ENCODE results near the gene ZNF462.
"Not testable (repeated sequence)": the region's sequence is repeated elsewhere in the genome, so short reads cannot be mapped to it uniquely, and the experiment has no call there.

Gene ZNF462

GRCh38 chr9:106846857-106847256, 16.1 kb upstream of the ZNF462 start:
- no peak overlapping the region for H2BK120ac ChIP-seq (ENCODE audit: low read depth, low read length)
- H3K18ac ChIP-seq (ENCODE audit: low read depth in 1 of 2, low read length in 2 of 2): no peak overlapping the region
- H2BK5ac ChIP-seq (ENCODE audit: low read depth, low read length, poor library complexity, severe bottlenecking): no peak overlapping the region
- no peak overlapping the region for H3K4me2 ChIP-seq (ENCODE audit: low read length, poor library complexity, severe bottlenecking)
- no CpG with 5 or more reads among the region's 2 CpGs for WGBS
- H2BK12ac ChIP-seq (ENCODE audit: low read length in 2 of 2): no peak overlapping the region
- no peak overlapping the region for H3K27ac ChIP-seq (ENCODE audit: low read length, poor library complexity, severe bottlenecking)
- H2AK5ac ChIP-seq (ENCODE audit: low read length, severe bottlenecking): no peak overlapping the region
- DNase-seq: no peak
- no peaks in the 10 kb centered on the region for H3K27me3 ChIP-seq (ENCODE audit: control insufficient read depth in 1 of 2, insufficient read depth in 1 of 2, low read length in 2 of 2)
- H3K23ac ChIP-seq (ENCODE audit: low read length in 2 of 2): no peak overlapping the region
- H3K9me3 ChIP-seq (ENCODE audit: control insufficient read depth, low read length): no peaks in the 10 kb centered on the region
- no peaks in the 10 kb centered on the region for H3K36me3 ChIP-seq (ENCODE audit: control insufficient read depth in 1 of 2, insufficient read depth in 2 of 2, low read depth in 1 of 2, low read length in 2 of 2)
- H3K14ac ChIP-seq (ENCODE audit: low read length in 2 of 2): no peak overlapping the region
- H3K79me1 ChIP-seq (replicated peaks; ENCODE audit: low read length, poor library complexity, severe bottlenecking): no peaks in the 10 kb centered on the region
- no peaks in the 10 kb centered on the region for H3K4me1 ChIP-seq (ENCODE audit: control insufficient read depth, insufficient read depth, low read depth, low read length)
- no peak overlapping the region for H2BK15ac ChIP-seq (ENCODE audit: low read depth, poor library complexity, severe bottlenecking)
- H4K8ac ChIP-seq (ENCODE audit: low read length): no peak overlapping the region
- H3K9ac ChIP-seq (ENCODE audit: low read length): no peak overlapping the region
- no peak overlapping the region for H3K4ac ChIP-seq (ENCODE audit: low read depth in 1 of 2, low read length in 2 of 2)
- no peak overlapping the region for H2AFZ ChIP-seq (ENCODE audit: low read depth, low read length)
- H3K4me3 ChIP-seq (ENCODE audit: insufficient read depth in 1 of 2, low read depth in 1 of 2, low read length in 2 of 2): no peak overlapping the region
- H4K91ac ChIP-seq (ENCODE audit: low read length): no peak overlapping the region

DNA sequence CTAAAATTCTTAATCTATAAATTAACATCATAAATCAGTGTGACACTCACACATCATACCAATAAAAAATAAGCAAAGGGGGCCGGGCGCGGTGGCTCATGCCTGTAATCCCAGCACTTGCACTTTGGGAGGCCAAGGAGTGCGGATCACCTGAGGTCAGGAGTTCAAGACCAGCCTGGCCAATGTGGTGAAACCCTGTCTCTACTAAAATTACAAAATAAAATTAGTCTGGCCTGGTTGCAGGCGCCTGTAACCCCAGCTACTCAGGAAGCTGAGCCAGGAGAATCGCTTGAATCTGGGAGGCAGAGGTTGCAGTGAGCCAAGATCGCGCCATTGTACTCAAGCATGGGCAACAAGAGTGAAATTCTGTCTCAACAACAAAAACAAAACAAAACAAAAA, 11.3 kb upstream of the ZNF462 start:
- not testable (repeated sequence) for H2BK120ac ChIP-seq (ENCODE audit: low read depth, low read length); H2AK5ac ChIP-seq (ENCODE audit: low read length, severe bottlenecking); H3K27ac ChIP-seq (ENCODE audit: low read length, poor library complexity, severe bottlenecking); H3K18ac ChIP-seq (ENCODE audit: low read depth in 1 of 2, low read length in 2 of 2); H3K14ac ChIP-seq (ENCODE audit: low read length in 2 of 2); H3K79me1 ChIP-seq (replicated peaks; ENCODE audit: low read length, poor library complexity, severe bottlenecking); H3K9me3 ChIP-seq (ENCODE audit: control insufficient read depth, low read length); H3K23ac ChIP-seq (ENCODE audit: low read length in 2 of 2); H2BK5ac ChIP-seq (ENCODE audit: low read depth, low read length, poor library complexity, severe bottlenecking); H2BK12ac ChIP-seq (ENCODE audit: low read length in 2 of 2); H3K36me3 ChIP-seq (ENCODE audit: control insufficient read depth in 1 of 2, insufficient read depth in 2 of 2, low read depth in 1 of 2, low read length in 2 of 2); H3K27me3 ChIP-seq (ENCODE audit: control insufficient read depth in 1 of 2, insufficient read depth in 1 of 2, low read length in 2 of 2); H2BK15ac ChIP-seq (ENCODE audit: low read depth, poor library complexity, severe bottlenecking); H3K9ac ChIP-seq (ENCODE audit: low read length); H2AFZ ChIP-seq (ENCODE audit: low read depth, low read length); H3K4me2 ChIP-seq (ENCODE audit: low read length, poor library complexity, severe bottlenecking); H4K91ac ChIP-seq (ENCODE audit: low read length); H4K8ac ChIP-seq (ENCODE audit: low read length); DNase-seq; H3K4me1 ChIP-seq (ENCODE audit: control insufficient read depth, insufficient read depth, low read depth, low read length); H3K4me3 ChIP-seq (ENCODE audit: insufficient read depth in 1 of 2, low read depth in 1 of 2, low read length in 2 of 2); H3K4ac ChIP-seq (ENCODE audit: low read depth in 1 of 2, low read length in 2 of 2)
- 98% methylated on average over 6 of the region's 8 CpGs for WGBS

DNA sequence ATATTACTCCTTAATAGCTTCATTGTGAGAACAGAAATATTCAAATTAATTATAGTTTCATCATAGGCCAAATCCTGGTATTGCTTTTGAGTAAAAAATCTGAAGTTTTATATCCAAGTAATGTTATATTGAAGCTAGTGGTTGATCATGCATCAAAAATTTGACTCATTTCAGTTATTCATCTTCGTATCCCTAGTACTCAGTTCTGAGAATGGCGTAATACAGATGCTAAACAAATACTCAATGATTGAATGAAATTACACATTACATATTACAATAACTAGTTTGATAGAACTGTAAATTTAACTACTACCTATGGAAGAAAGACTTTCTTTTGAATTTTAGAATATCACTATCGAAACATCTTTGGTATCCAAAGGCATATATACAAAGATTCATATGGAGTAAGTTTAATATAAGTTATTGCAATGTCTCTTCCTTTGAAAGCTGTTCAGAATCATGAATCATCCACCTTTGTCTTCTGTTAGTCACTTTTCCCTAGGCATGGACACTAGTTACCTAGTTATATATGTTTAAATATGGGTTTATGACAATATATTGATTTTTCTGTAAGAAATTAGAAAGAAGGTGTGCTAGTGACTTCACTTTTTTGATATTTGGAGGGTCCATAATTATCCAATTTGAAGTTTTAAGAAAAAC, 5.0 kb upstream of the ZNF462 start:
- H3K79me1 ChIP-seq (replicated peaks; ENCODE audit: low read length, poor library complexity, severe bottlenecking): peaks cover 2% of the 10 kb centered on the region
- H2BK5ac ChIP-seq (ENCODE audit: low read depth, low read length, poor library complexity, severe bottlenecking): no peak overlapping the region
- no peaks in the 10 kb centered on the region for H3K9me3 ChIP-seq (ENCODE audit: control insufficient read depth, low read length)
- H3K36me3 ChIP-seq (ENCODE audit: control insufficient read depth in 1 of 2, insufficient read depth in 2 of 2, low read depth in 1 of 2, low read length in 2 of 2): no peaks in the 10 kb centered on the region
- no peak overlapping the region for H2BK12ac ChIP-seq (ENCODE audit: low read length in 2 of 2)
- no peak overlapping the region for H3K4me2 ChIP-seq (ENCODE audit: low read length, poor library complexity, severe bottlenecking)
- no peak overlapping the region for H4K8ac ChIP-seq (ENCODE audit: low read length)
- H2AFZ ChIP-seq (ENCODE audit: low read depth, low read length): no peak overlapping the region
- H3K4me1 ChIP-seq (ENCODE audit: control insufficient read depth, insufficient read depth, low read depth, low read length): no peaks in the 10 kb centered on the region
- H3K4ac ChIP-seq (ENCODE audit: low read depth in 1 of 2, low read length in 2 of 2): no peak overlapping the region
- no peak overlapping the region for H3K27ac ChIP-seq (ENCODE audit: low read length, poor library complexity, severe bottlenecking)
- H3K23ac ChIP-seq (ENCODE audit: low read length in 2 of 2): no peak overlapping the region
- no CpG with 5 or more reads among the region's 3 CpGs for WGBS
- H3K18ac ChIP-seq (ENCODE audit: low read depth in 1 of 2, low read length in 2 of 2): no peak overlapping the region
- H2AK5ac ChIP-seq (ENCODE audit: low read length, severe bottlenecking): no peak overlapping the region
- peaks cover 0 to 9% of the 10 kb centered on the region in 2 experiments for H3K27me3 ChIP-seq (ENCODE audit: control insufficient read depth in 1 of 2, insufficient read depth in 1 of 2, low read length in 2 of 2)
- DNase-seq: no peak
- no peak overlapping the region for H3K9ac ChIP-seq (ENCODE audit: low read length)
- H3K4me3 ChIP-seq (ENCODE audit: insufficient read depth in 1 of 2, low read depth in 1 of 2, low read length in 2 of 2): no peak overlapping the region
- no peak overlapping the region for H2BK120ac ChIP-seq (ENCODE audit: low read depth, low read length)
- H4K91ac ChIP-seq (ENCODE audit: low read length): no peak overlapping the region
- H2BK15ac ChIP-seq (ENCODE audit: low read depth, poor library complexity, severe bottlenecking): no peak overlapping the region
- no peak overlapping the region for H3K14ac ChIP-seq (ENCODE audit: low read length in 2 of 2)

DNA sequence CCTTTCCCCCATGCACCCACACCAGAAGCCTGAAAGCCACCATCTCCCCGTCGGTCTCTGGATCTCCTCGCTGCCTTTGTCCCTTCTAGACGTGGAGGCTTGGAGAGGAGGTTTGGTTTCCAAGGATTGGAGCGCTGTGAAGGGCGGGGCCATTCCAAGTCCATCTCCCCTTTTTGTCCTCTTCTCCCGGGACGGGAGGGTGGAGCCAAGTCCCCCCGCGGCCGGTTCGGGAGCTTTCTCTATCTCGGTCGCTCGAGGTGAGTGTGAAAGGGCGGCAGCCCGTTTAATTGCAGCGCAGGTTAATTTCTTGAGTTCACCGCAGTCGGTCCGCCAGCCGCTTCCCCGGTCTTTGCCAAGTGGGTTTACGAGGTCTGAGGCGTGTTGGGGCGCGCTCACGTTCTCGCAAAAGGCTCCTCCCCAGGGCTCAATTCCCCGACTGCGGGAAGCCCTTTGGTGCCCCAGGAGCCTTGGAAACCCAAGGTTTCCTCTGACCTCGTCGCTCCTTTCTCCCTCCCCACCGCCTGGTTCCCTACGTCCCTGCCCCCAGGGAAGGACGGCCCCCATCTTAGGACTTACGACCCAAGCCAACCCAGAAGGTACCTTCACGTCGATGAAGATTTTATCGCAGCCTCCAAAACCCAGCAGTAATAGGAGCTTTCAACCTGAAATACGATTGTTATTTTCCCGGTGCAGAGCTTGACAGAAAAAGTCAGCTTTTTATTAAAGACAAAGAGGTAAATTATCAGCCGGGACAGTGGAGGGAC, 2.8 kb upstream of the ZNF462 start:
- no peak overlapping the region for H4K91ac ChIP-seq (ENCODE audit: low read length)
- peak overlapping the region; percentile 68 to 76 for H3K4ac ChIP-seq (ENCODE audit: low read depth in 1 of 2, low read length in 2 of 2)
- H4K8ac ChIP-seq (ENCODE audit: low read length): peak overlapping the region; percentile 29
- H2BK5ac ChIP-seq (ENCODE audit: low read depth, low read length, poor library complexity, severe bottlenecking): peak overlapping the region; percentile 90
- H2BK15ac ChIP-seq (ENCODE audit: low read depth, poor library complexity, severe bottlenecking): peak overlapping the region; percentile 94
- H3K4me3 ChIP-seq (ENCODE audit: insufficient read depth in 1 of 2, low read depth in 1 of 2, low read length in 2 of 2): peak overlapping the region; percentile 70 to 95
- peaks cover 0 to 9% of the 10 kb centered on the region in 2 experiments for H3K27me3 ChIP-seq (ENCODE audit: control insufficient read depth in 1 of 2, insufficient read depth in 1 of 2, low read length in 2 of 2)
- H2BK12ac ChIP-seq (ENCODE audit: low read length in 2 of 2): peak overlapping the region in 1 of 2 experiments; percentile 21
- peak overlapping the region; percentile 91 for H3K9ac ChIP-seq (ENCODE audit: low read length)
- H3K18ac ChIP-seq (ENCODE audit: low read depth in 1 of 2, low read length in 2 of 2): peak overlapping the region; percentile 24 to 81
- H3K4me1 ChIP-seq (ENCODE audit: control insufficient read depth, insufficient read depth, low read depth, low read length): no peaks in the 10 kb centered on the region
- H3K79me1 ChIP-seq (replicated peaks; ENCODE audit: low read length, poor library complexity, severe bottlenecking): peaks cover 2% of the 10 kb centered on the region
- WGBS: under 1% methylated on average over 41 of the region's 43 CpGs
- H3K27ac ChIP-seq (ENCODE audit: low read length, poor library complexity, severe bottlenecking): peak overlapping the region; percentile 88
- H3K36me3 ChIP-seq (ENCODE audit: control insufficient read depth in 1 of 2, insufficient read depth in 2 of 2, low read depth in 1 of 2, low read length in 2 of 2): no peaks in the 10 kb centered on the region
- H3K14ac ChIP-seq (ENCODE audit: low read length in 2 of 2): peak overlapping the region in 1 of 2 experiments; percentile 73
- H3K23ac ChIP-seq (ENCODE audit: low read length in 2 of 2): peak overlapping the region in 1 of 2 experiments; percentile 15
- peak overlapping the region; percentile 89 for H3K4me2 ChIP-seq (ENCODE audit: low read length, poor library complexity, severe bottlenecking)
- no peak overlapping the region for H2AK5ac ChIP-seq (ENCODE audit: low read length, severe bottlenecking)
- peak overlapping the region; percentile 72 for H2AFZ ChIP-seq (ENCODE audit: low read depth, low read length)
- H3K9me3 ChIP-seq (ENCODE audit: control insufficient read depth, low read length): no peaks in the 10 kb centered on the region
- peak overlapping the region; percentile 54 for H2BK120ac ChIP-seq (ENCODE audit: low read depth, low read length)
- DNase-seq: peak; percentile 63
